Loucy (cell line): ENCODE measurements around the gene SUGP2.

Experiments
- H2AFZ ChIP-seq: fragments of 200-600 bp; sonication (generic); 2 replicates; pipeline ENCODE4 v1.6.0; 2016; ENCODE audit warnings: antibody characterized with exemption, mild to moderate bottlenecking, low read length, moderate library complexity
- H3F3A ChIP-seq: fragments of 200-600 bp; 2 replicates; pipeline ENCODE4 v1.6.0; 2016; ENCODE audit warnings: antibody characterized with exemption, low read depth, mild to moderate bottlenecking
- H3K27me3 ChIP-seq: fragments of 200-600 bp; sonication (generic); 2 replicates; pipeline ENCODE4 v1.6.1; 2014; ENCODE audit warnings: low read length, mild to moderate bottlenecking; ENCODE audit not compliant: insufficient read depth, poor library complexity, severe bottlenecking
- H3K36me3 ChIP-seq: fragments of 200-600 bp; sonication (generic); 2 replicates; pipeline ENCODE4 v1.6.1; 2016; ENCODE audit warnings: low read length; ENCODE audit not compliant: insufficient read depth
- H3K4me1 ChIP-seq: fragments of 200-600 bp; sonication (generic); 2 replicates; pipeline ENCODE4 v1.5.1; 2014; ENCODE audit warnings: low read length, mild to moderate bottlenecking; ENCODE audit not compliant: insufficient read depth, poor library complexity, severe bottlenecking
- H3K4me2 ChIP-seq: fragments of 200-600 bp; sonication (generic); 2 replicates; pipeline ENCODE4 v1.6.0; 2014; ENCODE audit warnings: antibody characterized with exemption, low read length, low read depth, mild to moderate bottlenecking; ENCODE audit not compliant: poor library complexity, severe bottlenecking
- H3K4me3 ChIP-seq: fragments of 200-600 bp; sonication (generic); 2 replicates; pipeline ENCODE4 v1.5.1; 2014; ENCODE audit warnings: low read length, mild to moderate bottlenecking, mixed read lengths; ENCODE audit not compliant: poor library complexity, severe bottlenecking
- H3K79me2 ChIP-seq: fragments of 200-600 bp; sonication (generic); 2 replicates; pipeline ENCODE4 v1.6.1; 2014; ENCODE audit warnings: low read length; ENCODE audit not compliant: insufficient read depth
- H3K9ac ChIP-seq: fragments of 200-600 bp; sonication (generic); 2 replicates; pipeline ENCODE4 v1.6.0; 2014; ENCODE audit warnings: mild to moderate bottlenecking, low read depth, low read length, moderate library complexity; ENCODE audit not compliant: poor library complexity, severe bottlenecking
- H3K9me2 ChIP-seq: fragments of 200-600 bp; sonication (generic); replicated peaks from 2 replicates; pipeline ENCODE4 v1.6.1; 2016; ENCODE audit warnings: low read depth, low read length, mixed read lengths
- H3K9me3 ChIP-seq: fragments of 200-600 bp; sonication (generic); 2 replicates; pipeline ENCODE4 v1.6.1; 2014; ENCODE audit warnings: mild to moderate bottlenecking, antibody characterized with exemption, low read length, low read depth; ENCODE audit not compliant: insufficient read depth
- H4K20me1 ChIP-seq: fragments of 200-600 bp; sonication (generic); 2 replicates; pipeline ENCODE4 v1.6.0; 2014; ENCODE audit warnings: antibody characterized with exemption, low read length, mild to moderate bottlenecking; ENCODE audit not compliant: insufficient read depth, poor library complexity, severe bottlenecking
- CTCF ChIP-seq: fragments of 200-600 bp; sonication (generic); conservative IDR thresholded peaks from 2 replicates; pipeline ENCODE4 v1.5.1; 2014; ENCODE audit warnings: mild to moderate bottlenecking, antibody characterized with exemption, low read length
- EZH2phosphoT487 ChIP-seq: fragments of 200-600 bp; IDR thresholded peaks from 2 replicates; pipeline ENCODE4 v1.6.1; 2018; ENCODE audit warnings: antibody characterized with exemption, mild to moderate bottlenecking, moderate library complexity, borderline replicate concordance

Gene SUGP2

DNA sequence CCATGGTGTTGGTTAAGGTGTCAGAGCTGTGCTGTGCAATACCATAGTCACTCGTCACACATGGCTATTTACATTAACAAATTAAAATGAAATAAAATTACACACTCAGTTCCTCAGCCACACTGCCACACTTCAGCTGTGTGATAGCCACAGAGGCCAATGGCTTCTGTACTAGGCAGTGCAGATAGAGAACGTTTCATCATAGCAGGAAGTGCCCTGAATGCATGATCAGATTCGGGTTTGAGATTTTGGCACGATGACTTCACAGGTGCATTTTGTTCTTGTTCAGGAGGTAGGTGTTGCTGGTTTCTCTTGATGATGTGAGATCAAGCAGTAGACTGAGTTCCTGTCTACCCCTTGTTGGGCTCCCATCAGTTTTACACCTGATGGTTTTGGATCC, 6.6 kb upstream of the SUGP2 start:
- TF ChIP-seq CTCF: no peak
- no peak for TF ChIP-seq EZH2phosphoT487
- Histone ChIP-seq H3K79me2 (peaks cover 41% of the 10 kb centered on the region), H3F3A (no peaks in the 10 kb centered on the region), H3K9me3 (no peaks in the 10 kb centered on the region), H3K9ac (no peak overlapping the region), H3K4me2 (no peak overlapping the region), H4K20me1 (peaks cover 4% of the 10 kb centered on the region), H3K4me1 (peaks cover 8% of the 10 kb centered on the region), H3K27me3 (no peaks in the 10 kb centered on the region), H3K36me3 (peaks cover 21% of the 10 kb centered on the region; the same call in 1 of the 2 replicates), H3K9me2 (no peaks in the 10 kb centered on the region), H3K4me3 (no peak overlapping the region), H2AFZ (no peak overlapping the region)

GRCh38 chr19:19034204-19034624, 897 bp upstream of the SUGP2 start:
- H2AFZ ChIP-seq: peak overlapping the region; percentile 72
- peaks cover 74% of the 10 kb centered on the region for H3K79me2 ChIP-seq

GRCh38 chr19:19033176-19033425, 216 bp downstream of the SUGP2 start:
- H3K36me3 ChIP-seq: peaks cover 21% of the 10 kb centered on the region; the same call in 1 of the 2 replicates
- peak overlapping the region; percentile 92 for H3K4me3 ChIP-seq
- peak overlapping the region; percentile 95 for H3K9ac ChIP-seq
- no peak overlapping the region for H2AFZ ChIP-seq
- peaks cover 19% of the 10 kb centered on the region for H3K4me1 ChIP-seq
- no peaks in the 10 kb centered on the region for H3K27me3 ChIP-seq
- peaks cover 42% of the 10 kb centered on the region for H4K20me1 ChIP-seq
- H3K79me2 ChIP-seq: peaks cover 84% of the 10 kb centered on the region
- TF ChIP-seq CTCF (no peak), EZH2phosphoT487 (no peak)
- no peaks in the 10 kb centered on the region for H3K9me3 ChIP-seq
- H3K4me2 ChIP-seq: peak overlapping the region; percentile 94
- H3K9me2 ChIP-seq: no peaks in the 10 kb centered on the region
- H3F3A ChIP-seq: no peaks in the 10 kb centered on the region

More at GRCh38 chr19:19034204-19034624, 897 bp upstream of the SUGP2 start:
- Histone ChIP-seq H4K20me1 (peaks cover 37% of the 10 kb centered on the region), H3K4me3 (peak overlapping the region; percentile 92), H3K9me3 (no peaks in the 10 kb centered on the region), H3K4me1 (peaks cover 19% of the 10 kb centered on the region), H3F3A (no peaks in the 10 kb centered on the region), H3K27me3 (no peaks in the 10 kb centered on the region), H3K4me2 (peak overlapping the region; percentile 92), H3K36me3 (peaks cover 12% of the 10 kb centered on the region; the same call in 1 of the 2 replicates), H3K9me2 (no peaks in the 10 kb centered on the region), H3K9ac (peak overlapping the region; percentile 95)
- no peak for TF ChIP-seq CTCF
- no peak for TF ChIP-seq EZH2phosphoT487
